ENCODE results near the gene CLDN5. TPM values are rescaled to one million over a fixed set of nuclear protein-coding genes. Genes with fewer than 3 reads are reported as not detected.

CLDN5 gene
- total RNA-seq, 1 experiment from 2014 or later = not detected

GRCh38 chr22:19495562-19496323 is 28.5 kb downstream of the CLDN5 start:
- in situ Hi-C loops (cut with HindIII; ENCODE audit: low pct_unique_long_range_greater_than_20kb, low sequenced_read_pairs) = no loop called here
- DNase-seq (ENCODE audit: low read depth) = peak; percentile 12

- in situ Hi-C loops (cut with HindIII; ENCODE audit: low pct_unique_long_range_greater_than_20kb, low sequenced_read_pairs) = no loop called here
- no peak for DNase-seq (ENCODE audit: low read depth)
Measured at GRCh38 chr22:19494676-19495173, 29.5 kb downstream of the CLDN5 start.

- no peak for DNase-seq (ENCODE audit: low read depth)
- in situ Hi-C loops (cut with HindIII; ENCODE audit: low pct_unique_long_range_greater_than_20kb, low sequenced_read_pairs) = no loop called here
Measured at GRCh38 chr22:19494001-19494560, 30.1 kb downstream of the CLDN5 start.

DNA sequence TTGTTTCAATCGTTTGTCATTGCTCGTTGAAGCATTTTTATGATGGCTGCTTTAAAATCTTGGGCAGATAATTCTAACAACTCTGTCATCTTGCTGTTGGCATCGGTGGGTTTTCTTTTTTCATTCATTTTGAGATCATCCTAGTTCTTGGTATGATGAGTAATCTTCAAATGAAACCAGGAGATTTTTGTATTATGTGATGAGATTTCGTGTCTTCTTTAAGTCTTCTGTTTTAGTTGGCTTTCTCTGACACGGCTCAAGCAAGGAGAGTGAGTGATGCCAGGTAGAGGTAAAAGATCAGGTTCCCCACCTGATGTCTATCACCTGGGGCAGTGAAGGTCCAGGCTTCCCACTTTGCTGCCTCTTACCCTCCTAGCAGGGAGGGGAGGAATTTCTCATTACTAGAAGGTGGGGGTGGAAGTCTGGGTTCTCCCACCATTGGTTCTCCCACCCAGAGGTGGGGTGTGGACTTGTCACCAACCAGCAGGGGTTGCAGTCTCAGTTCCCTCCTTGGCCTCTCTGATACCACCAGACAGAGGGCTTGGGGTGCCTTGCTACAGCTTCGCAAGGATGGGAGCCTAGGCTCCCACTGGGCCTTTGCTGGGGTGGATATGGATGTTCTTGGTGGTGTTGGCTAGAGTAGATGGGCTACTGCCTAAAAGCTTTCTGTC is 31.6 kb downstream of the CLDN5 start:
- no peak for DNase-seq (ENCODE audit: low read depth)
- in situ Hi-C loops (cut with HindIII; ENCODE audit: low pct_unique_long_range_greater_than_20kb, low sequenced_read_pairs) = no loop called here

- in situ Hi-C loops (cut with HindIII; ENCODE audit: low pct_unique_long_range_greater_than_20kb, low sequenced_read_pairs) = no loop called here
- DNase-seq (ENCODE audit: low read depth) = no peak
Measured at GRCh38 chr22:19490628-19491230, 33.5 kb downstream of the CLDN5 start.

GRCh38 chr22:19488884-19489843 is 35.0 kb downstream of the CLDN5 start:
- in situ Hi-C loops (cut with HindIII; ENCODE audit: low pct_unique_long_range_greater_than_20kb, low sequenced_read_pairs) = no loop called here
- DNase-seq (ENCODE audit: low read depth) = peak; percentile 18

GRCh38 chr22:19488285-19488684 is 35.9 kb downstream of the CLDN5 start:
- in situ Hi-C loops (cut with HindIII; ENCODE audit: low pct_unique_long_range_greater_than_20kb, low sequenced_read_pairs) = no loop called here
- no peak for DNase-seq (ENCODE audit: low read depth)

DNA sequence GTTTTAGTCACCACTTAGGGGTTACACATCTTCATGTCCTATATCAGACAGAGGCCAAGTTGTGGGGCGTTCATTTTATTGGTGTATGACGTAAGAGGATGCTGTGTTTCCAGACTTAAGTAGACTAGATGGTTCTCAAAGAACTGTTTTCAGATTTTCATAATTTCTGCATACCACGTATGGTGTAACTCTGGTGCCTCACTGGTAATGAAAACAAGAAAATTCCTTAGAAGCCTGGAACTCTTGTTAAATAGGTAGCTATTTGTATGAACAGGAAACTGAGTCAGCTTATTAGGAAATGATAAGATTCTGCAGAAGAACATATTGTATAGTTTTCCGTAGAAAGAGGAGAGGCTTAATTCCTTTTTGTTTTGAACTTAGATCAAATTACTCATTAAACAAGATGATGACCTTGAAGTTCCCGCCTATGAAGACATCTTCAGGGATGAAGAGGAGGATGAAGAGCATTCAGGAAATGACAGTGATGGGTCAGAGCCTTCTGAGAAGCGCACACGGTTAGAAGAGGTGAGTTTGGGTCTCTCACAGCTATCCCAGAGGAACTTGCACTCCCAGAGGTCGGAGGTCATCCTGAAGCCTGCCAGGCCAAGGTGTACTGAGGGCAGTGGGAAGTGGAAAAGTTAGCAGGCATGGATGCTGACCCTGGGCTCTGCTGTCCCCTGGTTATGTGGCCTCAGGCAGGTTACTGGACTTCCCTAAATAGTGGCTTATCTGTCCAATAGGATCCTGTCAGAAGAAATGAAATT is 40.5 kb downstream of the CLDN5 start:
- no peak for DNase-seq (ENCODE audit: low read depth)

DNA sequence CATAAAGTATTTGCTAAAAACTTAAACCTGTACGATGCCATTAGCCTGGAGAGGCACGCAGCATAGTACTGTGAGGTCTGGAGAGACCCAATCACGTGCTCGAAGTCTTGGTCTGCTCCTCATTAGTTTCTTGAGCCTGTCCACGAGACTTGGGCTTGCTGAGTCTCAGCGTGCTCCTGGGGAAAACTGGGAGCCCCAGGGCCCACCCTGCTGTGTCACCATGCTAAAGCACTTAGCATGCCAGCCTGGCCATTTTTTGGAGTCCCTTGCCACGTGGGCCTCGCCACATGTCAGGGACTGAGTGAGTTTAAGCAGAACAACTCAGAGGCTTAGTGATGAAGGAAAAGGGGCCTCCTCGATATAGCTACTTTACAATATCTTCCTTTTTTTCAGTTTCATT is 41.9 kb downstream of the CLDN5 start:
- in situ Hi-C loops (cut with HindIII; ENCODE audit: low pct_unique_long_range_greater_than_20kb, low sequenced_read_pairs) = no loop called here
- DNase-seq (ENCODE audit: low read depth) = no peak

More for the DNA sequence above, 40.5 kb downstream of the CLDN5 start:
- in situ Hi-C loops (cut with HindIII; ENCODE audit: low pct_unique_long_range_greater_than_20kb, low sequenced_read_pairs) = no loop called here

GRCh38 chr22:19480789-19481188 is 43.4 kb downstream of the CLDN5 start:
- no peak for DNase-seq (ENCODE audit: low read depth)
- in situ Hi-C loops (cut with HindIII; ENCODE audit: low pct_unique_long_range_greater_than_20kb, low sequenced_read_pairs) = no loop called here

DNA sequence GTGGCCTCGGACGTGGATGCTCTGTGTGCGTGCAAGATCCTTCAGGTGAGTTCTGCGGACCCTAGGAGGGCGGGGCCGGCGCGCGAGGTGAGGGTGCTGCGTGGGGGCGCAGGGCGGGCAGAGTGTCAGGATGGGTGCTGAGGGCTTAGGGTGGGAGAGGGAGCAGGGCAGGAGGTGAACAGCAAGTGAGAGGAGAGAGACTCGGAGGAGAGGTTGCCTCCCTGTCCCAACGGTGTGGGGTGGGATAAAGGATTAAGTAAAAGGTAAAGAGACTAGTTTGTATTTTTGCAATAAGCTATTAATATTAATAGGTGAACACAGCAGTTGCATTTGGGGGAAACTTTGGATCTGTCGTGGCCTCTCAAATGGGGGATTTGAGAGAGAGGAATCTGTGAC is 44.0 kb downstream of the CLDN5 start:
- in situ Hi-C loops (cut with HindIII; ENCODE audit: low pct_unique_long_range_greater_than_20kb, low sequenced_read_pairs) = no loop called here

GRCh38 chr22:19479355-19480172 is 44.6 kb downstream of the CLDN5 start, which contains the start of gene CDC45:
TSS of gene CDC45 (plus strand) at chr22:19479920. CDS start at chr22:19479969, 49 bp downstream.
- in situ Hi-C loops (cut with HindIII; ENCODE audit: low pct_unique_long_range_greater_than_20kb, low sequenced_read_pairs) = no loop called here
- DNase-seq (ENCODE audit: low read depth) = peak; percentile 99

More for the DNA sequence above, 44.0 kb downstream of the CLDN5 start:
- DNase-seq (ENCODE audit: low read depth) = no peak

DNA sequence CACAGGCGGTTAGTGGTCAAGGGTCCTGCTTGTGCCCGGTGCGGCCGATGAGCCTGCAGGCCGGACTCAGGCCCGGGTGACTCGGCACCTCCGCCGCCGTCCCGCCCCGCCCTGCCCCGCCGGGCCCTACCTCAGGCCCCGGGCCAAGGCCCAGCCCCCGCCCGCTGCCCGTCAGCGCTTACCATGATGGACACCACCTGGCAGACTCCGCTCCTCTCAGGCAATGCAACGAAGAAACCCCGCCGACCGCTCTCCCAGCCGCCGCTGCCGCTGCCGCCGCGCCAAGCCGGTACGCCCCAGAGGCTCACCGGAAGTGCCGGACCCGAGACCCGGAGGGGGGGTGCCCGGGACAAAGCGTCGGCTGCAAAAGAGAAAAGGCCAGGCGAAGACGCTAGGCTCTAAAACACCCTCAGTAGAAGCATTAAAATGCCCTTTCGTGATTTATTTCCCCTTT is 45.3 kb downstream of the CLDN5 start, which contains the start of gene UFD1:
Gene UFD1, minus strand, starts transcription at position 293 of the 454 bp plus-strand sequence. Its CDS starts 108 bp downstream, at position 185.
- peak; percentile 91 for DNase-seq (ENCODE audit: low read depth)
- in situ Hi-C loops (cut with HindIII; ENCODE audit: low pct_unique_long_range_greater_than_20kb, low sequenced_read_pairs) = no loop called here

DNA sequence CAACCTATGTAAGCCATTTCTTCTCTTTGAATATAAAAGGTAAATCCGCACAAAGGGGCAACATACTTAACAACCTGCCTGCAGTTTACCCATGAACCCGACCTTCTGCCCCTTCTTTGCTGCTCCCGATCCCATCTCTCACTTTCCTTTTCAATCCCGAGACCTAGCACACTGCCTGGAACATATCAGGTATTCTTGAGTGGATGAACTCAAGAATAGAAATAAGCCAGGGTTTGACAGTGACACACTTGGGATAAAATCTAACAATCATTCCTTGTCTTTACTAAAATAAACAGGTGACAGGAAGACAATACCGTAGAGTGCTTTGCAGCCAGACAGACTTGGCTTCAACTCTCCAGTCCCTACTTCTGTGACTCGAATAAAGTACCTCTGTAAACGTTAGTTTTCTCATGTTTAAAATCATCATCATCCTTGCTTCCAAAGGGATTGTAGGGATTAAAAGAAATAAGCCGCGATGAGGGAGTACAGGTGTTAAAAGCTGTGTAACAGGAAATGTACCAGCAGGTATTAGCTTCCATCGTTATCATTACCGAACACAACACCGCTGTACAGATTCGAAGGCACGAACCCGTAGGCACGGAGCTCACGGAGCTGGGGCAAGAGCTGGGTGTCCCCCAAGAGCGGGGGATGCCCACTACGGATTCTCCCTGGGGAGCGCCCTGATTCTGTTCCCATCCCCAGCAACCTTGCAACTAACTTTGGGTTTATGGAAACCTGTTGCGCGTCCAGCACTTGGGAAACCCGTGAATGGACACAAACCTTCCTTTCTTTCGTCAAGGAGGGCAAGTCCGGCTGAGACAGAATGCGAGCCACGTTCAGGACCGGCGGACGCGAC is 45.9 kb downstream of the CLDN5 start:
- peak; percentile 44 for DNase-seq (ENCODE audit: low read depth)
- in situ Hi-C loops (cut with HindIII; ENCODE audit: low pct_unique_long_range_greater_than_20kb, low sequenced_read_pairs) = no loop called here

DNA sequence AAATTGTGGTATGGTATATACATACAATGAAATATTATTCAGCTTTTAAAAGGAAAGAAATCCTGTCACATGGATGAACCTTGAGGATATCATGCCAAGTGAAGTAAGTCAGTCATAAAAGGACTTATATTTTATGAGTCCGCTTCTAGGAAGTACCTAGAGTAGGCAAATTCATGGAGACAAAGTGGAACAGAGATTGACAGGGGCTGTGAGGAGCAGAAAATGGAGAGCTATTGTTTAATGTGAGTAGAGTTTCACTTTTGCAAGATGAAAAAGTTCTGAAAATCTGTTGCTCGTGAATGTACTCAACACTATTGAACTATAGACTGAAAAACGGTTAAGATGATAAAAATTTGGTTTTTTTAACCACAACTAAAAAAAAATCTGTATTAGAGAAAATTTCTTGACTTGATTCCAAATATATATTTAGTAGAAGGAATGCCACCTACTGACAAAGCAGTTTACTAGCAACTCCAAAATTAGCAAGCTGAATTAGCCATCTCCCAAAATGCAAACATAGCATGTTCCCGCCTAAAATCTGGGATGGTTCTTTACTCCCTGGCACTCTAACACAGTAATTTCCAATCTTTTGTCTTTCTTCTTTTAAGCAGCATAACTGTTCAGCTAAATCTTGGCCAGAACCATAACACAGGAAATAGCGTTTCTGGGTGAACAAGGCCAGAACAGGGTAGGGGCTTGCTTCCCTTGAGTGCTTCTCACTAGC is 46.7 kb downstream of the CLDN5 start:
- DNase-seq (ENCODE audit: low read depth) = peak; percentile 19
- in situ Hi-C loops (cut with HindIII; ENCODE audit: low pct_unique_long_range_greater_than_20kb, low sequenced_read_pairs) = no loop called here
